OCI-LY3 (cell line): ENCODE results near the gene CYSRT1.

Source experiments
- CTCF ChIP-seq: fragments of 200-600, 300-600 bp; sonication (generic); IDR thresholded peaks from 2 replicates; pipeline ENCODE4 v1.5.1; 2014; ENCODE audit warnings: antibody characterized with exemption, low read length, low read depth
- EZH2phosphoT487 ChIP-seq: fragments of 200-600 bp; shearing (Covaris generic); IDR thresholded peaks from 2 replicates; pipeline ENCODE4 v1.6.1; 2018; ENCODE audit warnings: antibody characterized with exemption, mixed run types, low read depth

- TF ChIP-seq CTCF (no peak), EZH2phosphoT487 (no peak)
Measured at GRCh38 chr9:137256856-137257255, 31.9 kb downstream of the CYSRT1 start.
